NCI-H2029 treated with DMSO at 0.1 percent for 48 hours (cell line): ENCODE data around the gene INSYN1.
"Not testable (repeated sequence)": the region's sequence is repeated elsewhere in the genome, so short reads cannot be mapped to it uniquely, and the experiment has no call there.

Experiments
- DNase-seq: peaks from one replicate; lab custom pipeline; 2025; lab: John Stamatoyannopoulos, UW

Gene INSYN1

DNA sequence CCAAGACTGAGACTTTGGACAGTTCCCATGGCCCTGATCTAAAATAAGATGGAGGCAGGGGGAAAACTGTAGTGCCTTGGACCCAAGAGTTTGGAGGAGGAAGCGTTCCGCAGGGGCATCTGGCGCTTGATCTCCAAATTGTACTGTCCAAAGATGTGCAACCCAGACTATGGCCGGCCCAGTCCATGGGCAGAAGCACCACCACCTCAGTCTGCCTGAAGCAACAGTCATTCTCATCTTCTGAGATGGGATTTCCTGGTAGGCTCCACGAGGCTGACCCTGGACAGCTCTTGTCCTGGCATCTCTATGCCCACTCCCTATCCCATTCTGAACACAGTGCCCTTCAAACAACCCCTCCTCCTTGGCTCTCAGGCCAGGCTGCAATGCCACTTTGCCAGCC is 3.6 kb downstream of the INSYN1 start:
- no peak for DNase-seq

GRCh38 chr15:73748730-73749129 is 4.4 kb downstream of the INSYN1 start:
- no peak for DNase-seq

DNA sequence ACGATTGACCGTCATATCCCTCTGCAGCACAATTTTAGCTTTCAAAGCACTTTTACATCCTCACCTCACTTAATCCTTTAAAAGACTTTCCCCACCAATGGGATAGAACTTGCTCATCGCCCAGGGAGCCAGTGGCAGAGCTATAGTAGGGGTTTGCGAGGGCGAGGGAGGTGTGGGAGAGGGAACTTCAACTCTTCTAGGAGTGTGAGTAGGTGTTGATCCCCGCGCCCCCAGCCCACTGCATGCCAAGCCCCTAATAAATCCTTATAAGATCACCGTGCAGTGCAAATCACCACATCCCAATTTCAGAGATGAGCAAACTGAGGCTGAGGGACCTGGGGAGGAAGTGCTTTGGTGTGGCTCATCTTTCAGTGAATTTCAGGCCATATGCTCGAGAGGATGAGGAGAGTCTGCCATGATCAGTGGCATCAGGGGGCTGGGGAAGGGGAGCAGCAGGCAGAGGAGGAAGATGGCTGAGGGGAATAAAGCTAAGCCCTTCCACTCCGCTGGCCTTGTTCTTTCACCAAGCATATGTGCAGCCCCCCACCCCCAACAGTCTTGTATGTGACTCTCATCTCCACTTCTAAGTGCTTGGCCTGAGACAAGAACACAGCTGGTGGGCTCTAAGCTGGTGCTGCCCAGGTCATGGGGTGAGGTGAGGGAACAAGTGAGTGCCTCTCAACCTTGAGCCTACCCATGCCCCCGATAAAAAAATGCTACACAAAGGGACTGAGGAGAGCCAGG is 5.1 kb downstream of the INSYN1 start:
- no peak for DNase-seq

DNA sequence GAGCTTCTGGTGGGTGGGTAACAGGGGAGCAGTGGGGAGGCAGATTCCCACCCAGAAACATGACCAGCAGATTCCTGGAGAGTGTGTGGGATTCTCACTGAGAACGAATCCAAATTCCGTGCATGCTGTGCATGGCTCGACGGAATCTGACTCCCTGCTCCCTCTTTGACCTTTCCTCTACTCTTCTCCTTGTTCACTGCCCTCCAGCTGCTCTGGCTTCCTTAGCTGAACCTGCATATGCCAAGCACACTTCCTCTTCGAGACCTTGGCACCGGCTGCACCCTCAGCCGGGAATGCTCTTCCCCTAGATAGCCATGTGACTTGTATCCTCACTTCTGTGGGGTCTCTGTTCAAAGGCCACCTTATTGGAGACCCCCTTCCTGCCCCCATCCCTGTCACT is 6.3 kb downstream of the INSYN1 start:
- no peak for DNase-seq

GRCh38 chr15:73746261-73746660 is 6.9 kb downstream of the INSYN1 start:
- DNase-seq: no peak

GRCh38 chr15:73745073-73745472 is 8.1 kb downstream of the INSYN1 start:
- no peak for DNase-seq

- no peak for DNase-seq
Measured at GRCh38 chr15:73744293-73744692, 8.9 kb downstream of the INSYN1 start.

DNA sequence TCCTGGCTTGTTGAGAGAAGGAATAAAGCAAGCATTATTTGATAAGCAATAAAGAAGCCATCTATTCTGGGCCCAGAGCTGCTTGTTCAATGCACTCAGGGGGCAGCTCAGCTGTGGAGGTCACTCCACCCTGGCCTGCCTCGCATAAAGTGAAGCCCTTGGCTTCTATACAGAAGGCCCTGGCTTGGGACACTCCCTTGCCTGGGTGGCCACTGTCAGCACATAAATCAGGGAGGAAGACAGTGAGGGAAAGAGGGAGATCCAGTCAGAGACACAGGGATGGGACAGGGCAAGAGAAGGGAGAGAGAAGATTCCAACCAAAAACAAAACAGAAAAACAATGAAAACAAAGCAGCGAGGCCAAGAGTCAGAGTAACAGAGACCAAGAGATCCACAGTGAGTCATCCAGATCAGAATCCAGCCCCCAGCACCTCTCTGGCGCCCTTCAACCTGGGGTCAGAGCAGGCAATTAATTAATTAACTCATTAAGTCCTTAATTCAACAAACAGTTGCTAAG is 11.8 kb downstream of the INSYN1 start:
- DNase-seq: no peak

GRCh38 chr15:73740152-73741048 is 12.8 kb downstream of the INSYN1 start:
- DNase-seq: no peak

- no peak for DNase-seq
Measured at GRCh38 chr15:73737535-73737934, 15.6 kb downstream of the INSYN1 start.

GRCh38 chr15:73732930-73733329 is 20.2 kb downstream of the INSYN1 start:
- peak; percentile 16 for DNase-seq

- not testable (repeated sequence) for DNase-seq
Measured at GRCh38 chr15:73732051-73732450, 21.1 kb downstream of the INSYN1 start.

DNA sequence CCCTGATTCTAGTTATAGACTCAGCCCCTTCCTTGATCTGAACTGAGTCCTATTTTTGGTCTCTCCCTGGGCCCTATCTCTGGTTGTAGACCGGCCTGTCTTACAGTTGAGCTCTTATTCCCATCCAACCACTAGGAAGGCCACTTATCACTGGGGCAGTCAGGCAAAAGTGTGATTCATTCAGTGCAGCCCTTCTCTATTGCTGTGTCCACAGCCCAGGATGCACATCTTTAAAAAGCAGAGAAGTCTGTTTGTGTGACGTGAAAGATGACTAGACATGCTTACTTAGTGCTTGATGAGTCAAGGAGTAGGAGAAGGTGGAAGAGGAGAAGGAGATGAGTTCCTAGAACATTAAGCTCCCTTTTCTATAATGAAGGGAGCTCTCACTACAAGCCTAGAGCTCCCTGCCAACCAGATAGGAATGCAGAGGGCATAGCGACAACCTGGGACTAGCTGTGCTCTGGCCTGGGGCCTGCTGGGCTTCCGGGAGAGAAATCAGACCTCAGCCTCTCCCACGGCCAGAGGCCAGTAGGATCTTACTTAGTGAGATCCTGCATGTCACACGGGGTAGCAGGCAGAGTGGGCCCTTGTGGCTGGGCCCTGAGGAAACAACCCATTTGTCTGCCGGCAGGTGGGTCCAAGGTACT is 25.7 kb downstream of the INSYN1 start:
- DNase-seq: no peak

GRCh38 chr15:73724212-73724611 is 28.9 kb downstream of the INSYN1 start:
- no peak for DNase-seq

DNA sequence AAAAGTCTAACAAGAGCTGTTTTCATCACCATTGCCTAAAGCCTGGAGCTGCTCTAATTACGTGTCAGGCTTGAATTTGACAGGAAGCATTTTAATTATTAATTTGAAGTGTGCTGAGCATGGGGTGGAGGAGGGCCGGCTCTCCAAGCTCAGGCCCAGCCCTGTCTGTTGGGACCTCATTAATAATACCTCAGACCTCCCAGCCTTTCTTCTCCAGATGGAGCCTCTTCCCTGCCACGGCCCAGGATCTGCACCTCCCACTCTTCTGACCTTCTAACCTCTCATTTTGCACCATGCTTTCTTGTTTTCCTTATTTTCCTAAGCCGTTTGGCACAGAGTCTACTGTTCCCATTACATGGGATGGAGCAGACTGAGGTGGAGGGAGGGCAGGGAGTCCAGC is 30.0 kb downstream of the INSYN1 start:
- DNase-seq: no peak

- no peak for DNase-seq
Measured at GRCh38 chr15:73722425-73722824, 30.7 kb downstream of the INSYN1 start.

- no peak for DNase-seq
Measured at GRCh38 chr15:73718694-73719093, 34.5 kb downstream of the INSYN1 start.

- DNase-seq: no peak
Measured at GRCh38 chr15:73717802-73718201, 35.3 kb downstream of the INSYN1 start.

DNA sequence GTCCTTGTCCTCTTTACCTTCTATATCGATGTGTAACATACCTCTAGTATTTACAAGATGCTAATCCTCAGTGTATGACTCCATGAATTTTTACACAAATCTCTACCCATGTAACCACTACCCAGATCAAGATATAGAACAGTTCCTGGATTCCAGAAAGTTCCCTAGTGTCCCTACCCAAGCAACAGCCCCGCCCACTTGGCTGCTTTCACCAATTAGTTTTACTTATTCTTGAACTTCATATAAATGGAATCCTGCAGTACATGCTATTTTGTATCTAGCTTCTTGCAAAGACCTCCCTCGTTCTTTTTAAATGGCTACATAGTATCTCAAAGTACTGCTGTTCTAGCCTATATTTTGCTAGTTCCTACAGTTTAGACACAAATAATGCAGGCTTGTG is 35.9 kb downstream of the INSYN1 start:
- DNase-seq: no peak

DNA sequence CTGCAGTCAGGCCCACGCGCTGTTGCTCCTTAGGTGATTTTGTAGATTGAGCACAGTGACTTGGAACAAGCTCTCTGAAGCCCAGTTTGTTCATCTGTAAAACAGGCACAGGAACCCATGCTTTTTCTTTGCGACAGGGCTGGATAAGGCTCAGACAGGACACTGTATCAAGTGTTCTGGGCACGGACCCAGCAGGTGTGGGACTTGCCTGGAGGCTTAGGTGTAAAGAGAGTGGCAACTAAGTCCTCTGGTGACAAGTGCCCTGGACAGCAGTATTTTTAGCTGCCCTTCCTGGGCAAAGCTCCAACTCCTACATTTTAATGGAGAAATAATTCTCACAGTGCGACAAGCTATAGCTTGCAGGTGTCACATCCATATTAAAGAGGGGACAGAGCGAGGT is 36.7 kb downstream of the INSYN1 start:
- DNase-seq: peak; percentile 56

- no peak for DNase-seq
Measured at GRCh38 chr15:73715417-73715816, 37.7 kb downstream of the INSYN1 start.

GRCh38 chr15:73714695-73715301 is 38.4 kb downstream of the INSYN1 start:
- no peak for DNase-seq
